IPS-11a (cell line): Measurements from ENCODE around the gene CCNF.

Experiments used
- H3K4me3 ChIP-seq: one replicate; pipeline ENCODE4 v1.5.1; 2013; ENCODE audit warnings: low read depth, low read length, control low read depth

Gene CCNF

DNA sequence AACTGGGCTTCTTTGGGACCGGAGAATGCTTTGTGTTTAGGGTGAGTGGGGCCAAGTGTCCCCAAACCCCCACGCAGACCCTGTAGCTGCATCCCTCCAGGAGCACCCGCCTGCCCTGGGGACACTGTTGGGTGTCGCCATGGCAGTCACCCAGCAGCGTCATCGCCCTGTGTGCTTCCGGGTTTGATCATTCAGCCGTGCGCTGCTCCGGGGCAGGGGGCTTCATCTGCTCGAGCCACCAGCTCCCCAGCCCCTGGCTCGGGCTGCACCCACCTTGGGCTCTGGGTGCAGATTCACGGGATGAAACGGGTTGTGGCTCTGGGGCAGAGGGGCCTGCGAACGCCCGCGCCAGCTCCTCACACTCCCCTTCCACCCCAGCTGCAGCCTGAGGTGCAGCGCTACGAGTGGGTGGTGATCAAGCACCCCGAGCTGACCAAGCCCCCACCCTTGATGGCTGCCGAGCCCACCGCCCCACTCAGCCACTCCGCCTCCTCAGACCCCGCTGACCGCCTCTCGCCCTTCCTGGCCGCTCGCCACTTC lies 70.7 kb downstream of the CCNF start:
- no peak overlapping the region for H3K4me3 ChIP-seq

DNA sequence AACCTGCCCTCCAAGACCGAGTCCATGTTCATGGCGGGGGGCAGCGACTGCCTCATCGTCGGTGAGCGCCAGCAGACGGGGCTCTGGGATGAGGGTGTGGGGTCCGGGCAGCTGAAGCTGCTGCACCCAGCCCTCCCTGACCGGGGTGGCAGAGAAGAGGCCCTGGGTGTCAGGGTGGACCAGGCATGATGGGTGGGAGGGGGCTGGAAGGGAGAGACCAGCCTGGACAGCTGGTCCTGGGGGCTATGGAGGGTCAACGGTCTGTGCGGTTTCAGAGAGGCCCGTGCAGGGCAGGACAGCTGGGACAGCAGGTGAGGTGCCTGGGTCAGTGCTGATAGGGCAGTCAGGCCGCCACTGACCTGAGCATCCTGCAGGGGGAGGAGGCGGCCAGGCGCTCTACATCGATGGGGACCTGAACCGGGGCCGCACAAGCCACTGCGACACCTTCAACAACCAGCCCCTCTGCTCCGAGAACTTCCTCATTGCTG lies 71.2 kb downstream of the CCNF start:
- H3K4me3 ChIP-seq: no peak overlapping the region

DNA sequence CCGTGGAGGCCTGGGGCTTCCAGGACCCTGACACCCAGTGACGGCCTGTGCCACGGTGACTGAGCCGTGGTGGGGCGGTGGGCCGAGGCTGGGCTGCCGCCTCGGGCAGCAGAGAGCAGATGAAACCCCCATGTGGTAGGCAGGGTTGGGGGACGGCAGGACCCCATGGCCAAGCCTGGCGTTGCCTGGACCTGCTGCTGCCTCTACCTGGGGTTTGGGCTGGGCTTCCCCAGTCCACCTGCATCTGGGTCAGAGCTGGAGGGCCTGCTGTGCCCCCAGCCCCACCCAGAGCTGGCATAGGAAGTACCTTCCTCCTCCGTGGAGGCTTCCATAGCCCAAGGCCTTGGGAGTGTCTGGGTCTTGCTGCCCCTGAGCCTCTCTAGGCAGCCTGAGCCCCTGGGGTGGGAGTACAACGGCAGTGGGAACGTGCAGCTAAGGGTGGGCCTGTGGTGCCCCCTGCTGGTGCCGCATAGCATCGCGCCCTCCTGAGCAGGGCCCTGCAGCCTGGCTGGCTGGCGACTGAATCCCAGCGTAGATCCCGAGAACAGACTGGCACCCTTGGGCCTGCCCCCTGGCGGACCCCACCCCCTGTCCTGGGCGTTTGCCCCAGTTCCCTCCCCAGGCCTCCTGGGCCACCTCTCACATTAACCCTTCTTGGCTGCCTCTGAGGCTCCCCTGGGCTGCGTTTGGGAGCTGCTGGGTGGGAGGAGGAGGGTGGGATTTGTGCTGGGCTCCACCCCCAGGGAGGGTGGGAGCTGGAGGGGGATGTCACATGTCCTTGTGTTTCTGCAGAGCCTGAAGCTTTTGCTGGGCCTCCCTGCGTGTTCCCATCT lies 71.9 kb downstream of the CCNF start:
- H3K4me3 ChIP-seq: no peak overlapping the region

DNA sequence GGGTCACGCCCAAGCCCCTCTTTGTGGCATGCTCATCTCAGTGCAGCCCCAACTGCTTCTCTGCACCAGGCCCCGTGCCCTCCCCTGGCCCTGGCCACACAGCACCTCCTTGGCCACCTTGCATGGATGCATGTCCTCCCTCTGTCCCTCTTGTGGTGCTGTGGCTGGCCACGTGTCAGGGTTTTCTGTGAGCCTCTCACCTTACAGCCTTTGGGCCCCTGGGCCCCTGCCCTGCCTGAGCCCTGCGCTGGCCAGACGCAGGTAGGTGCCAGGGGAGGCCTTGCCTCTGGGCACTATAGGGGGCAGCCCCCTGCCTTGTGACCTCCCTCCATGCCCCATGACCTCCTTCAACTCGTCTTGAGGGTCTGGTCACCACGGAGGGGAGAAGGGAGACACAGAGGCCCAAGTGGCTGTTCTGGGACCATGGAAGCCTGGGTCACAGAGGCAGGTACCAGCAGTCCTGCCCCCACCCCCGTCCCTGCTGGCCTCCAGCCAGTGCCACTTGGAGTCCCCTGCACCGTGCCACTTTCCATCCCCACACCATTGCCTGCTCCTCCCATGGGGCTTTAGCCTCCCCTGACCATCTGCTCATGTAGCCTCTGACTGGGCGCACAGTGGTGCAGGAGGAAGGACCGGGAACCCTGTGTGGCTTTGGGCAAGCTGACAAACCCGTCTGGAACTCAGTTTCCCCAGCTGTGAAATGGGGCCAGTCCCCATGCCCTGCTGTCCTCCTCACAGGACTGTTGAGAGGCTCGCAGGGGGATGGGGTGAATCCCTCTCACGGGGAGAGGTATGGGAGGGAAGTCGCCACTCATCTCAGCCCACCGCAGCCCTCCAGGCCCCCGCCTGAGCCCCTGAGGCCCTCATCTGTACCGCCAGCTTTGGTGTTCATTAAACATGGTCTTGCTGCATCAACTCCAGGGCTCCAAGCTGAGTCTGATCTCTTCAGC lies 73.0 kb downstream of the CCNF start:
- no peak overlapping the region for H3K4me3 ChIP-seq

DNA sequence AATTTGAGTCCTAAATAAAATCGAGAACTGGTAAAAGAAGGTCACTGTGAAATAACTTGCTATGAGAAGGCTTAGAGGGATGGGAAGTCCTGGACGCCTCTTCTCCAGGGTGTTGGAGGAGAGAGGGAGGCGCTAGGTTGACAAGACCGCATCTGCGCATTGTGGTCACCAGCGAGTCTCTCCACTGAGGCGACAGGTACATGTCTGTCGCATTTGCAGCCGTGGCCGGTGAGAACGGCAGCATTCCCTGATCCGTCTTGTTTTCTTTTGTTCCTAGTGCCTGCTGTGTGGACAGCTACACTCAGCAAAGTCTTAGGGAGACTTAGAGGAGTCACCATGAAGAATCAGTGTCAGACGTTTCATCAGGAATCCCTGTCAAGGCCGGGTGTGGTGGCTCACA lies 76.4 kb downstream of the CCNF start:
- no peak overlapping the region for H3K4me3 ChIP-seq

DNA sequence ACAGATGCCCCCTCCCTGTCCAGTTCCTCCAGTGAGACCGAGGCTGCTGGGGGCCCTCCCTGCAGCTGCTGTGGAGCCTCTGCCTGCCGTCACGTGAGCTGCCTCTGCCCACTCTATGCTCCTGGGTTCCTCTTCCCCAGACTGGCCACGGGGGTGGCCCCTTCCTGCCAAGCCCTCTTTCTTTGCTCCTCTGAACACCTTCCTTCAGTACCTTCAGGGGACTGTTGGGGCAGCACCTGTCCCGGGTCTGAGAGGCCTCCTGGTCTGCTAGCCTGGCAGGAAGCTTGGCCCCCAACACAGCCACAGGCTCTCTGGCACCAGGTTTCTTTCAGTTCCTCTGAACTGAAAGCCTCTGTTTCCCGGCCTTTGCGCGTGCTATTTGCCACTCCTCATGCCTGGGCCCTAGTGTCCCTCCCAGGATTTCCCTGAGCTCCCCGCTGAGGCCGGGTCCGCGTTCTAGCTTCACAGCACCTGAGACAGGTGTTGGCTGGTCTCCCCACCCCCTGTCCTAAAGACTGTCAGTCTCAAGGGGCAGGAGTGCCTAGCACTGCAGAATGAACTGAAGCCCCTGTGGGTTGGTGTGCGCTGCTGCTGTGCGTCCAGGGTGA lies 77.9 kb downstream of the CCNF start:
- no peak overlapping the region for H3K4me3 ChIP-seq

DNA sequence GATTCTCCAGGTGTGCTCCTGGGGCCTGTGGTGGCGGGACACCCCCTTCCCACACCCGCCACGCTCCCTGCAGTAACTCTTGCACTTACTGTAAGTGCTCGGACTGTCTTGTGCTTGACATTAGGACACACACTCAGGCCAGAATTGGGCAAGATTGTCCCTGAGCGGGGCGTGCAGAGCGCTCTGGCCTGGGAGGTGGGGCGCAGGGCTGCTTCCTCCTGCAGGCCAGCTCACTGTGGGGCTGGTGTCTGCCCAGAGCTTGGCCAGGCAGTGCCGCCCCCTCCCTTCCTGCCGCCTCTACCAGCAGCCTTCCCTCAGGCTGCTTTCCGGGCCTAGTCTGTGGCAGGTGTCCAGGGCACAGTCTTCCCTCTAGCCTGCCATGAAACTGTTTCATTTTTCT lies 78.4 kb downstream of the CCNF start:
- no peak overlapping the region for H3K4me3 ChIP-seq
